Liver (tissue), 9 donors: Measurements from ENCODE around the gene CCDC92. TPM values are rescaled to one million over a fixed set of nuclear protein-coding genes. Genes with fewer than 3 reads are reported as not detected.

Source experiments
- DNase-seq: peaks from one replicate; pipeline ENCODE4 v3.0.0-alpha.2; 2017; ENCODE audit warnings: low spot score
- H3K27ac ChIP-seq, 2 donors: one replicate each; pipeline ENCODE4 v1.7.0; 2013; ENCODE audit warnings: inconsistent platforms in 2 of 2, low read length in 2 of 2, control low read depth in 1 of 2, low read depth in 1 of 2, mild to moderate bottlenecking in 1 of 2
- H3K27me3 ChIP-seq, 4 donors: one replicate each; pipeline versions ENCODE4 v1.6.1 to v1.7.0; 2013; ENCODE audit warnings: low read length in 3 of 4, inconsistent platforms in 1 of 4, mild to moderate bottlenecking in 1 of 4, moderate library complexity in 1 of 4; ENCODE audit not compliant: control insufficient read depth in 4 of 4, insufficient read depth in 4 of 4
- H3K36me3 ChIP-seq, 4 donors: one replicate each; pipeline versions ENCODE4 v1.6.1 to v1.7.0; 2013; ENCODE audit warnings: low read length in 3 of 4, mild to moderate bottlenecking in 3 of 4, low read depth in 1 of 4, moderate library complexity in 1 of 4; ENCODE audit not compliant: control insufficient read depth in 4 of 4, insufficient read depth in 3 of 4
- H3K4me1 ChIP-seq, 4 donors: one replicate each; pipeline versions ENCODE4 v1.6.1 to v1.7.0; 2013; ENCODE audit warnings: low read length in 3 of 4, mild to moderate bottlenecking in 3 of 4, moderate library complexity in 1 of 4; ENCODE audit not compliant: control insufficient read depth in 4 of 4, insufficient read depth in 4 of 4
- H3K4me3 ChIP-seq, 3 donors: one replicate each; pipeline versions ENCODE4 v1.6.1 to v1.7.0; 2013; ENCODE audit warnings: low read length in 3 of 3, control low read depth in 1 of 3, low read depth in 1 of 3, mild to moderate bottlenecking in 1 of 3
- H3K9ac ChIP-seq, 2 donors: one replicate each; pipeline ENCODE4 v1.7.0; 2013; ENCODE audit warnings: low read length in 2 of 2, mild to moderate bottlenecking in 2 of 2, moderate library complexity in 2 of 2, control low read depth in 1 of 2, low read depth in 1 of 2
- H3K9me3 ChIP-seq, 4 donors: one replicate each; pipeline versions ENCODE4 v1.6.1 to v1.7.0; 2013; ENCODE audit warnings: low read length in 3 of 4; ENCODE audit not compliant: control insufficient read depth in 4 of 4
- CTCF ChIP-seq: fragments of 150-350 bp; IDR thresholded peaks from 2 replicates; pipeline ENCODE4 v1.5.1; 2017; ENCODE audit warnings: improper control_type of control experiment, low read depth, low read length; ENCODE audit not compliant: missing input control
- EGR1 ChIP-seq, 2 donors: IDR thresholded peaks; 2 replicates each; pipeline ENCODE4 v1.6.1; 2016 to 2018; ENCODE audit warnings: antibody characterized with exemption in 2 of 2, low read depth in 2 of 2
- FOXA1 ChIP-seq: IDR thresholded peaks from 2 replicates; pipeline ENCODE4 v1.6.1; 2016; ENCODE audit warnings: antibody characterized with exemption
- FOXA2 ChIP-seq: IDR thresholded peaks from 2 replicates; pipeline ENCODE4 v1.6.1; 2016; ENCODE audit warnings: antibody characterized with exemption
- GABPA ChIP-seq, 2 donors: IDR thresholded peaks in 1 of 2; conservative IDR thresholded peaks in 1 of 2; 2 replicates each; pipeline ENCODE4 v1.6.1; 2016; ENCODE audit warnings: antibody characterized with exemption in 2 of 2, mild to moderate bottlenecking in 1 of 2, moderate library complexity in 1 of 2
- HNF4A ChIP-seq, 2 donors: conservative IDR thresholded peaks; 2 replicates each; pipeline ENCODE4 v1.6.1; 2016; ENCODE audit warnings: antibody characterized with exemption in 2 of 2, mild to moderate bottlenecking in 2 of 2
- HNF4G ChIP-seq: IDR thresholded peaks from 2 replicates; pipeline ENCODE4 v1.6.1; 2016; ENCODE audit warnings: antibody characterized with exemption
- JUND ChIP-seq, 2 donors: IDR thresholded peaks; 2 replicates each; pipeline ENCODE4 v1.6.1; 2016; ENCODE audit warnings: antibody characterized with exemption in 2 of 2
- MAX ChIP-seq: IDR thresholded peaks from 2 replicates; pipeline ENCODE4 v1.6.1; 2016; ENCODE audit warnings: antibody characterized with exemption
- RAD21 ChIP-seq, 2 donors: IDR thresholded peaks; 2 replicates each; pipeline ENCODE4 v1.6.1; 2016; ENCODE audit warnings: antibody characterized with exemption in 2 of 2, mild to moderate bottlenecking in 2 of 2
- RXRA ChIP-seq, 2 donors: IDR thresholded peaks; 2 replicates each; pipeline ENCODE4 v1.6.1; 2017 to 2018; ENCODE audit warnings: antibody characterized with exemption in 2 of 2, mild to moderate bottlenecking in 1 of 2
- YY1 ChIP-seq: IDR thresholded peaks from 2 replicates; pipeline ENCODE4 v1.6.1; 2016; ENCODE audit warnings: antibody characterized with exemption, mild to moderate bottlenecking
- ZBTB33 ChIP-seq: IDR thresholded peaks from 2 replicates; pipeline ENCODE4 v1.6.1; 2016; ENCODE audit warnings: antibody characterized with exemption
- WGBS: extraction: QIAGEN DNeasy Blood & Tissue Kit; methylation state at CpG from one replicate; pipeline ENCODE4 v1.1.7; 2013; 5-methylcytosine and 5-hydroxymethylcytosine counted together
- polyA plus RNA-seq, 2 donors: library from polyadenylated mRNA; stranded (reverse) in 1 of 2; unstranded in 1 of 2; fragments of 200-250 nt in 1 of 2; fragments of >200 nt in 1 of 2; fragmentation: Nextera tagmentation in 1 of 2; extraction: Ambion mirVana in 1 of 2; gene quantifications; one replicate each; pipeline versions ENCODE4 v1.2.1 to v1.2.3, GENCODE V29; 2013 to 2015
- total RNA-seq, 2 donors: library from RNA; depleted of rRNA; stranded (reverse); fragments of >200 nt; gene quantifications; one replicate each; pipeline ENCODE4 v1.2.3, GENCODE V29; 2014
- donor health status: healthy.
- donor health status: healthy.
- donor health status: healthy.
- donor health status: healthy.
- donor health status: healthy.

Gene CCDC92
- total and polyA plus RNA-seq, 4 donors: 2.1 to 14.6 (median 9.3) TPM

GRCh38 chr12:123982269-123982668, 9.6 kb upstream of the CCDC92 start:
- Histone ChIP-seq H3K27me3 (no peaks in the 10 kb centered on the region), H3K4me1 (no peaks in the 10 kb centered on the region), H3K27ac (no peak overlapping the region), H3K9ac (no peak overlapping the region), H3K36me3 (peaks cover 0 to 1% (median 0%) of the 10 kb centered on the region in 4 donors), H3K9me3 (no peaks in the 10 kb centered on the region), H3K4me3 (no peak overlapping the region)
- no peak for DNase-seq
- TF ChIP-seq HNF4G: no peak
- no peak for TF ChIP-seq ZBTB33
- TF ChIP-seq YY1: no peak
- 84% methylated on average over 7 of the region's 7 CpGs for WGBS

- Histone ChIP-seq H3K4me1 (peaks cover 0 to 3% (median 3%) of the 10 kb centered on the region in 4 donors), H3K4me3 (no peak overlapping the region), H3K27me3 (no peaks in the 10 kb centered on the region), H3K9ac (no peak overlapping the region), H3K36me3 (peaks cover 0 to 1% (median 0%) of the 10 kb centered on the region in 4 donors), H3K9me3 (no peaks in the 10 kb centered on the region), H3K27ac (no peak overlapping the region)
- TF ChIP-seq RXRA (IDR thresholded peaks at IDR 0.05) (no peak), FOXA1 (no peak), HNF4A (conservative IDR thresholded peaks at IDR 0.05) (no peak), MAX (no peak), GABPA (IDR thresholded peaks at IDR 0.05 in 1 of 2, conservative IDR thresholded peaks at IDR 0.05 in 1 of 2) (no peak), ZBTB33 (no peak), CTCF (no peak), RAD21 (IDR thresholded peaks at IDR 0.05) (no peak), FOXA2 (no peak), EGR1 (IDR thresholded peaks at IDR 0.05; ENCODE audit: low read depth in 2 of 2) (no peak), JUND (IDR thresholded peaks at IDR 0.05) (no peak)
- DNase-seq: no peak
- 97% methylated on average over 6 of the region's 6 CpGs for WGBS
Observed at GRCh38 chr12:123979566-123979965, 6.9 kb upstream of the CCDC92 start.
